PC-3 (cell line): Measurements from ENCODE around the gene STARD9. TPM values are rescaled to one million over a fixed set of nuclear protein-coding genes. Genes with fewer than 3 reads are reported as not detected.

ENCODE experiments used
- ATAC-seq: fragments of 200-7000 bp; cut with Tn5 transposase; 2 replicates; pipeline ENCODE4 v1.9.1; 2020; ENCODE audit warnings: mild to moderate bottlenecking, moderate library complexity
- BruUV-seq: library from RNA; stranded (reverse); fragments of 400-500 nt; replicated peaks from 2 replicates; lab custom pipeline; 2021; lab: Mats Ljungman, UMichigan
- CTCF ChIA-PET: fragments of 300-600 bp; sonication (Branson Sonifier 250); formaldehyde crosslinking; loops from one replicate; lab custom pipeline; 2022; ENCODE audit warnings: antibody characterized with exemption; lab: Charles Lee
- POLR2A ChIA-PET: fragments of 300-600 bp; sonication (Branson Sonifier 250); formaldehyde crosslinking; loops from one replicate; lab custom pipeline; 2022; ENCODE audit warnings: antibody characterized with exemption; ENCODE audit not compliant: unreplicated experiment; lab: Charles Lee
- DNase-seq: peaks from one replicate; pipeline ENCODE4 v3.0.0-alpha.2; 2015
- H2AFZ ChIP-seq: fragments of 300-600 bp; sonication (generic); 2 replicates; pipeline ENCODE4 v1.6.0; 2016; ENCODE audit warnings: antibody characterized with exemption, low read length
- H3F3A ChIP-seq: fragments of 300-600 bp; sonication (generic); one replicate; pipeline ENCODE4 v1.6.0; 2017; ENCODE audit warnings: antibody characterized with exemption, low read length, control low read depth, mild to moderate bottlenecking; ENCODE audit not compliant: unreplicated experiment
- H3K27ac ChIP-seq: fragments of 300-600 bp; sonication (generic); 2 replicates; pipeline ENCODE4 v1.5.1; 2016; ENCODE audit warnings: mild to moderate bottlenecking, low read length
- H3K27me3 ChIP-seq: fragments of 300-600 bp; sonication (generic); 2 replicates; pipeline ENCODE4 v1.6.1; 2016; ENCODE audit warnings: low read length, mixed read lengths
- H3K36me3 ChIP-seq: fragments of 300-600 bp; sonication (generic); 2 replicates; pipeline ENCODE4 v1.6.1; 2016; ENCODE audit warnings: low read depth, mixed run types, low read length, mixed read lengths
- H3K4me1 ChIP-seq: fragments of 300-600 bp; sonication (generic); 2 replicates; pipeline ENCODE4 v1.5.1; 2016; ENCODE audit warnings: low read length; ENCODE audit not compliant: insufficient read depth
- H3K4me2 ChIP-seq: fragments of 300-600 bp; sonication (generic); 2 replicates; pipeline ENCODE4 v1.6.0; 2016; ENCODE audit warnings: low read length
- H3K4me3 ChIP-seq: fragments of 300-600 bp; sonication (generic); 2 replicates; pipeline ENCODE4 v1.5.1; 2016; ENCODE audit warnings: mild to moderate bottlenecking, low read length, mixed read lengths
- H3K79me2 ChIP-seq: fragments of 300-600 bp; sonication (generic); 2 replicates; pipeline ENCODE4 v1.6.1; 2017; ENCODE audit warnings: low read length, mixed read lengths
- H3K9ac ChIP-seq: fragments of 300-600 bp; sonication (generic); 2 replicates; pipeline ENCODE4 v1.6.0; 2016; ENCODE audit warnings: mild to moderate bottlenecking, low read length
- H3K9me2 ChIP-seq: fragments of 300-600 bp; sonication (generic); replicated peaks from 2 replicates; pipeline ENCODE4 v1.6.1; 2016; ENCODE audit warnings: mixed run types, low read length, mixed read lengths
- H3K9me3 ChIP-seq: fragments of 300-600 bp; sonication (generic); 2 replicates; pipeline ENCODE4 v1.6.1; 2016; ENCODE audit warnings: low read length, mixed read lengths
- H4K20me1 ChIP-seq: fragments of 300-600 bp; sonication (generic); 2 replicates; pipeline ENCODE4 v1.6.1; 2016; ENCODE audit warnings: low read length, mixed read lengths
- EZH2 ChIP-seq: fragments of 300-600 bp; sonication (generic); IDR thresholded peaks from one replicate; pipeline ENCODE4 v1.6.1; 2017; ENCODE audit warnings: antibody characterized with exemption, mild to moderate bottlenecking, low read length; ENCODE audit not compliant: unreplicated experiment
- EZH2phosphoT487 ChIP-seq: fragments of 300-600 bp; sonication (generic); IDR thresholded peaks from 2 replicates; pipeline ENCODE4 v1.6.1; 2018; ENCODE audit warnings: mild to moderate bottlenecking, antibody characterized with exemption, low read length, borderline replicate concordance
- intact Hi-C: fragments of 100-400 bp; cut with micrococcal nuclease; formaldehyde crosslinking; loops from 2 replicates; pipeline ENCODE4 v1.9.0; 2023
- total RNA-seq: library from RNA; depleted of rRNA; stranded (reverse); fragments of >200 nt; gene quantifications from 2 replicates; pipeline ENCODE4 v1.2.3, GENCODE V29; 2014
- TF ChIP-seq, protein P1 (sequence below): fragments of 300-600 bp; sonication (generic); conservative IDR thresholded peaks from 2 replicates; pipeline ENCODE4 v1.5.1; 2017; ENCODE audit warnings: antibody characterized with exemption, low read depth, mild to moderate bottlenecking, low read length

STARD9 gene
- total RNA-seq, 1 experiment from 2014 or later = 5.0 TPM

DNA sequence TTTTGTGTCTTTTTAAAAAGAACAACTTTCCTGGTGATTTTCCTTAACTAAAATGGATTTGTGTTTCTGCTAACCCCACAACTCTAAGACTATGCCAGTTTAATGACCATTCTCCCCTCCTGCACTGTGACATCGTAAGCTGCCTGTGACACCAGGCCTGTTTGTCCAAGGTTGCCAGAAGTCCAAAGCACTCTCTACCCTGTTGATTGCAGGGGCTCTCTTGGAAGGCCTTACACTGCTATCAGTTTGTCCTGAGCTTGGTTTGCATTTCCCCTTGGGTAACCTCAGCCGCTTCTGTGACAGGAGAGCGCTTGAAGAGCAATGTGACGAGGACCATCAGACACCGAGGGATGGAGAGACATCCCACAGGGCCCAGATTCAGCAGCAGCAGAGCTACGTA is 105.7 kb downstream of the STARD9 start:
- Histone ChIP-seq H4K20me1 (no peaks in the 10 kb centered on the region), H3K9ac (no peak overlapping the region), H3K9me3 (no peaks in the 10 kb centered on the region), H3K4me2 (no peak overlapping the region), H3K36me3 (no peaks in the 10 kb centered on the region), H2AFZ (no peak overlapping the region), H3K27ac (no peak overlapping the region), H3K4me1 (peaks cover 11% of the 10 kb centered on the region; the same call in 1 of the 2 replicates), H3K79me2 (no peaks in the 10 kb centered on the region), H3K27me3 (no peaks in the 10 kb centered on the region), H3F3A (no peaks in the 10 kb centered on the region), H3K4me3 (no peak overlapping the region), H3K9me2 (no peaks in the 10 kb centered on the region)
- no peak for ATAC-seq
- BruUV-seq = no TSS peak
- intact Hi-C loops = no loop called here
- CTCF ChIA-PET = no interaction called here
- POLR2A ChIA-PET = no interaction called here
- no peak for DNase-seq
- TF ChIP-seq EZH2phosphoT487 = no peak
- TF ChIP-seq, protein P1, sequence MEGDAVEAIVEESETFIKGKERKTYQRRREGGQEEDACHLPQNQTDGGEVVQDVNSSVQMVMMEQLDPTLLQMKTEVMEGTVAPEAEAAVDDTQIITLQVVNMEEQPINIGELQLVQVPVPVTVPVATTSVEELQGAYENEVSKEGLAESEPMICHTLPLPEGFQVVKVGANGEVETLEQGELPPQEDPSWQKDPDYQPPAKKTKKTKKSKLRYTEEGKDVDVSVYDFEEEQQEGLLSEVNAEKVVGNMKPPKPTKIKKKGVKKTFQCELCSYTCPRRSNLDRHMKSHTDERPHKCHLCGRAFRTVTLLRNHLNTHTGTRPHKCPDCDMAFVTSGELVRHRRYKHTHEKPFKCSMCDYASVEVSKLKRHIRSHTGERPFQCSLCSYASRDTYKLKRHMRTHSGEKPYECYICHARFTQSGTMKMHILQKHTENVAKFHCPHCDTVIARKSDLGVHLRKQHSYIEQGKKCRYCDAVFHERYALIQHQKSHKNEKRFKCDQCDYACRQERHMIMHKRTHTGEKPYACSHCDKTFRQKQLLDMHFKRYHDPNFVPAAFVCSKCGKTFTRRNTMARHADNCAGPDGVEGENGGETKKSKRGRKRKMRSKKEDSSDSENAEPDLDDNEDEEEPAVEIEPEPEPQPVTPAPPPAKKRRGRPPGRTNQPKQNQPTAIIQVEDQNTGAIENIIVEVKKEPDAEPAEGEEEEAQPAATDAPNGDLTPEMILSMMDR = no peak
- TF ChIP-seq EZH2 = no peak

DNA sequence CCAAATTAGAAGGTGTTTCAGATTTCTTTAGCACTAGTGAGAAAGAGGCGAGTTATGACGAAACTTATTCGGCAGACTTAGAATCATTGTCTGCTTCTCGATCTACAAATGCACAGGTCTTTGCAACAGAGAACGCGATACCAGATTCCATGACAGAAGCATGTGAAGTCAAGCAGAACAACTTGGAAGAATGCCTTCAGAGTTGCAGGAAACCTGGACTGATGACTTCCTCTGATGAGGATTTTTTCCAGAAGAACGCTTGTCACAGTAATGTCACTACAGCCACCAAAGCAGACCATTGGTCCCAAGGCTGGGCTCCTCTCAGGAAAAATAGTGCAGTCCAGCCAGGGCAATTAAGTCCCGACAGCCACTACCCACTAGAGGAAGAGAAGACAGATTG is 110.9 kb downstream of the STARD9 start:
- Histone ChIP-seq H3K4me1 (no peaks in the 10 kb centered on the region), H3K27me3 (no peaks in the 10 kb centered on the region), H3K27ac (no peak overlapping the region), H4K20me1 (no peaks in the 10 kb centered on the region), H3K9ac (no peak overlapping the region), H3K36me3 (no peaks in the 10 kb centered on the region), H3K79me2 (no peaks in the 10 kb centered on the region), H3K9me2 (no peaks in the 10 kb centered on the region), H3K4me2 (no peak overlapping the region), H3F3A (no peaks in the 10 kb centered on the region), H3K4me3 (no peak overlapping the region), H2AFZ (no peak overlapping the region), H3K9me3 (no peaks in the 10 kb centered on the region)
- ChIA-PET POLR2A (no interaction called here), CTCF (no interaction called here)
- DNase-seq (no peak), ATAC-seq (no peak)
- TF ChIP-seq EZH2 = no peak
- TF ChIP-seq, protein P1 = no peak
- no peak for TF ChIP-seq EZH2phosphoT487
- intact Hi-C loops = no loop called here
- no TSS peak for BruUV-seq

DNA sequence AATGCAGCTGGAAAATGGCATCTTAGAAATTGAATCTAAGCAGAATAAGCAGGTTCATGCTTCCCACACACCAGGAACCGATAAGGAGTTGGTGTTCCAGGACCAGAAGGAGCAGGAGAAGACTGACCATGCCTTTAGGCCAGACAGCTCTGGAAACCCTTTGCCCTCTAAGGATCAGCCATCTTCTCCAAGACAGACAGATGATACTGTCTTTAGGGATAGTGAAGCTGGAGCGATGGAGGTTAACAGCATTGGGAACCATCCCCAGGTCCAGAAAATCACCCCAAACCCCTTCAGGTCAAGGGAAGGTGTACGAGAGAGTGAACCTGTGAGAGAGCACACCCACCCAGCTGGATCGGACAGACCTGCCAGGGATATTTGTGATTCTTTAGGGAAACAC is 112.3 kb downstream of the STARD9 start:
- Histone ChIP-seq H3K36me3 (no peaks in the 10 kb centered on the region), H3K9me2 (no peaks in the 10 kb centered on the region), H3K9me3 (no peaks in the 10 kb centered on the region), H3K4me2 (no peak overlapping the region), H3K4me1 (no peaks in the 10 kb centered on the region), H3K79me2 (no peaks in the 10 kb centered on the region), H3K27me3 (no peaks in the 10 kb centered on the region), H4K20me1 (no peaks in the 10 kb centered on the region), H3K9ac (no peak overlapping the region), H3F3A (no peaks in the 10 kb centered on the region), H3K4me3 (no peak overlapping the region), H2AFZ (no peak overlapping the region), H3K27ac (no peak overlapping the region)
- TF ChIP-seq, protein P1 = no peak
- TF ChIP-seq EZH2phosphoT487 = no peak
- TF ChIP-seq EZH2 = no peak
- CTCF ChIA-PET = no interaction called here
- no peak for ATAC-seq
- no TSS peak for BruUV-seq
- POLR2A ChIA-PET = no interaction called here
- intact Hi-C loops = no loop called here
- DNase-seq = no peak
